ENCODE data around the gene YIPF1. TPM values are rescaled to one million over a fixed set of nuclear protein-coding genes. Genes with fewer than 3 reads are reported as not detected.
A peak's percentile ranks its signal among the peaks of the same experiment; 100 is the strongest.

YIPF1 gene
- polyA plus RNA-seq (ENCODE audit: insufficient read length): 13.8 TPM

DNA sequence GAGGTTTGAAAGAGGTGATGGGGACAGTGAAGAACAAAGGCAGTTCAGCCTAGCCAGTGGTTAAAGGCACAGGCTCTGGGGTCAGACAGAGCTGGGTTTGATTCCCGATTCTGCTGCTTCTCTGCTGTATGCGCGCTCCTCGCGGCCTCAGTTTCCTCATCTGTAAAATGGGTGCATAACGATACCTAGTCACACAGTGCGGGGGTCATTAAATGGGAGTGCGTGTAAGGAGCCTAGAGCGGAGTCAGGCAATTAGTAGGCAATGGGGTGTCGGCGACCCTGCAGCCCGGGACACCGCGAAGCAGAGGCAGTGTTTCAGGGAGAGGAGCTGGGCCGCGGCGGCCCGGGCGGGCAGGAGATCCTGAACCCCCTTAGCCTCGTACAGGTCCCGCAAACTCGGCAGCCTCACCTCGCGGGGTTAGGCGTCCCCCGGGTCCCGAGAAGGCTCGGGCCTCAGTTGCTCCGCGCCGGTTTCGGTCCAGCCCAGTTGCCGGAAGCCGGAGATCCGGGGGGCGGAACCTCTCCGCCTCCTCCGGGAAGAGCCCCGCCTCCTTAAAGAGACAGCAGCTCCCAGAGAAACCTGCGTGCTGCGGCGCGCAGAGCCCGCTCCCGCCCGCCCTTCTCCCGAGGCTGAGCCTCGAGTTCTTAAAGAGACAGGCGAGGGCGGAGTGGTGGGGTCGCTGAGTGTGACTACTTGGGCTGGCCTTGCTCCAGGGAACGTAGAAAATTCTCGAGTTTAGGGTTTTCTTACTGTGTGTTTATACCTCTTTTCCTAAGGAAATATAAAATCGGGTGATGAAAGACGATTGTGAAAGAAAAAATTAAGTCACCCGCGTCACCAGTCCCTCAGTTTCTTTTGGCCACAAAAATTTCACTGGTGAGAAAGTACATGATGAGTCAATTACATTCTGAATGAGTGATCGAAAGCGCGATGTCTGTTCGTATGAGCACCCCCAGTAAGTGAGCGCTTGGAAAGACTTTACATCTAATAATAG lies at the start of gene YIPF1:
YIPF1 (minus strand) TSS at position 494 of the 995 bp plus-strand sequence. CDS start 860 bp downstream, outside the sequence.
- DNase-seq (ENCODE audit: low read depth): peak; percentile 73

DNA sequence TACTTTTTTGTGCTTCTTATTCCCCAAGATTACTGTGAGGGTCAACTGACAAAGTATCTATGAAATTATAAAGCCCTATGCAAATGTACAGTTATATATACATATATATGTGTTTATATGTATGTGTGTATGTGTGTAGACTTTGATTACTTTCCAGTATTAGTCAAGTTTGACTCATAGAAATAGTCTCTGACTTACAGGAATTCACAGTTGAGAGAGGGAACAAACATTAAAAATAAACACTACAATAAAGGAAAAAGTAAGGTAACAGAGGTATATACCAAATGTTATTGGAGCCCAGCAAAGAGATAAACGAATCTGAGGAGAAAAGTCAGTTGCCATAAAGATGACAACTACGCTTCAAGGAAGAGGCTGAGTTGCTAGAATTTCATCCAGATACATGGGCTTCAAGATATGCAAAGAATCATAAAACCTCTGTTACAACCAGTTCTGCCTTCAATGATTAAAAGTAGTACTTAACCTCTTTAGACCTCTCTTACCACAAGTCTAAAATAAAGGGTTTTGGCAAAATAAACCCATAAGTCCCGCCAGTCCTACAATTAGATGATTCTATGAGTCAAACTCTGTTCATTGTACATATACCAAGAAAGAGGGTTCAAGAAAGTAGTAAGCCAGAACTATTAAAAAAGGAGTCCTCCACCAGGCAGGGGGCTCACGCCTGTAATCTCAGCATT lies 48.7 kb upstream of the YIPF1 start:
- DNase-seq (ENCODE audit: low read depth): no peak

GRCh38 chr1:53936430-53936829 lies 46.8 kb upstream of the YIPF1 start:
- no peak for DNase-seq (ENCODE audit: low read depth)

GRCh38 chr1:53934170-53934765 lies 44.7 kb upstream of the YIPF1 start:
- DNase-seq (ENCODE audit: low read depth): no peak

GRCh38 chr1:53931523-53931922 lies 41.9 kb upstream of the YIPF1 start:
- DNase-seq (ENCODE audit: low read depth): no peak

- no peak for DNase-seq (ENCODE audit: low read depth)
Observed at GRCh38 chr1:53930932-53931331, 41.3 kb upstream of the YIPF1 start.

DNA sequence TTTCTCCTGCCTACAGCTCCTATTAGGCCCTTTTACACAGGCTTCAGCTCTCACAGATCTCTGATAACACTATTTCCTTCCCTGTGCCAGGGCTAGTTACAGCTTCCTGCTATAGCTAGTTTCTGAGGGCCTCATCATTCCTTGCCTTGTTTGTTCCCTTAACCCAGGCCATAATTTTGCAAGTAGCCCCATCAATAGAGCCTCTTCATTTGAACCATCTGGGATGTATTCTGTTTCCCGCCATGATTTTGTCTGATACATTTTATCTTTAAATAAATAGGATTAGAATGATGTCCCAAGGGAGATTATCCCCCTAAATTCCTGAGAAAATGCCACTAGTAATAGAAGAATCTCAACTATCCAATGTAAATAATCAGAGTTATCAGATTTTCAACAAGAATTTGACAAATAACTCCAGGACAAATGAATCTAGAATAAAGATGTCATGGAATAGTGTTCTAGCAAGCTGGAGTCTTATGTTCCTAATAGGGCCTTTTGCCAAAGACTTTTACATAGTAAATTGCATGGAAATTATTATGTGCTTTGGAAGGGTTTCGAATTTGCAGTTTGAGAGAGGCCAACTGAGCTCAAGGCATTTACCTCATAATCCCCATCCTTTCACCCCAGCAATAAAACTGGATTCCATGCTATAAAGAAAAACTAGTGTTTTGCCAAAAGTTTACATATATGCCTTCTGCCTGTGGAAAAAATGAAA lies 39.8 kb upstream of the YIPF1 start:
- no peak for DNase-seq (ENCODE audit: low read depth)

DNA sequence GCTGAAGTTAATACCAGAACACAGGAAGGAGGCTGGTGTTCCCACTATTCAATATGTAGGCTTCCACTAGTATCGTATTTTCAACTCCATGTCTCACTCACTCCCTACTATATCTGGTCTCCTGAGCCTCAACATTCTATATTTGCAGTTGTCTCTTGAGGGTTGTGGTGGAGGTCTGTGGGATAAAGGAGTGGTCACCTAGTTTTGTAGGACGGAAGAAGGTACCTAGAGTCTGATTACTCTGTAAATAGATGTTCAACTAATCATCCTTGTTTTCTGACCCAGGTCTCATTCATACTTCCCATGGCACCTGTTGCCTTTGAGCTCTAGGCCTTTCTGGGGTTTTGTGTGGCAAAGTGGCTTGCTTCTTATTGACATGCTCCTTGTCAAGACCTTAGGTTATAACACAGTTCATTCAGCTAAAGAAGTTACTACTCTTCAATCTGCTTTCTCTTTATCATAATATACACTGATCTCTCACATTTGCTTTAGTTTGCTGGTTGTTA lies 37.8 kb upstream of the YIPF1 start:
- no peak for DNase-seq (ENCODE audit: low read depth)

DNA sequence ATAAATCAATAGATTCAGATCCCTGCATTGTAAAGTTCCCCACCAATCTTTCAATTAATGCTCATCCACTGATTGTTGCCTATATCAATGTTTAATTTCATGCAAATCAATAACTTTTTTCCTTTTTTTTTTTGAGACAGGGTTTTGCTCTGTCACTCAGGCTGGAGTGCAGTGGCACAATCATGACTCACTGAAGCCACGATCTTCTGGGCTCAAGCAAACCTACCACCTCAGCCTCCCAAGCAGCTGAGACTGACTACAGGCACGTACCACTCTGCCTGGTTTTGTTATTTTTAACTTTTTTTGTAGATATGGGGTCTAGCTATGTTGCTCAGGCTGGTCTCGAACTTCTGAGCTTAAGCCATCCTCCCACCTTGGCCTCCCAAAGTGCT lies 30.1 kb upstream of the YIPF1 start:
- DNase-seq (ENCODE audit: low read depth): no peak

DNA sequence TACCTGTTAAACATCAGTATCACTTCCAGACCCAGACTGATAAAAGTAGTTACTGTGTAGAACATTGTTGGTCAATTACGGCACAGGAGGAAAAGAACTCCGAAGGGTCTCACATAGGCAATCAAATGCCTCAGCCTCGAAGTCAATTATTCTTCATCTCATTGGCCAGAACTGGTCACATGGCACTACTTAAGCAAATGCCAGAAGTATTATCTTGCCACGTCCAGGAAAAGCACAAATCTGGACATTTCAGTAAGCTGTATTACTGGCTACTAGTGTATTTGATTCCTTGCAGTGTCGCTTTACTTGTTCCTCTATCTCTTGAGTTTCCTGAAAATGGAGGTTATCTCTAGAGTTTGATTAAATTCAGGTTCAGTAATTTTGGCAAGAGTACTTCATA lies 28.7 kb upstream of the YIPF1 start:
- no peak for DNase-seq (ENCODE audit: low read depth)

- no peak for DNase-seq (ENCODE audit: low read depth)
Observed at GRCh38 chr1:53913352-53914033, 23.9 kb upstream of the YIPF1 start.

DNA sequence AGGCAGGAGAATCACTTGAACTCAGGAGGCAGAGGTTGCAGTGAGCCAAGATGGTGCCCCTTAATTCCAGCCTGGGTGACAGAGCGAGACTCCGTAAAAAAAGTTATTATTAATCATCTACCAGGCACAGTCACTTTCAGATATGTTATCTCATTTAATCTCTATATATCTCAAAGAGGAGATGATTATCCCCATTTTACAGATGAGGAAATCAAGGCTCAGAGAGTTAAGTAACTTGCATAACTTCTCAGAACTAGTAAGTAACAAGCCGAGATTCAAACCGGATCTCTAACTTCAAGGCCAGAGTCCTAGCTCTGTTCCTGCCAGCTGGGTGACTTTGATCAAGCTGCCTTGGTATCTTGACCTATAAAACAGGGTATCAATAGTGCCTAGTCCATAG lies 21.8 kb upstream of the YIPF1 start:
- no peak for DNase-seq (ENCODE audit: low read depth)

DNA sequence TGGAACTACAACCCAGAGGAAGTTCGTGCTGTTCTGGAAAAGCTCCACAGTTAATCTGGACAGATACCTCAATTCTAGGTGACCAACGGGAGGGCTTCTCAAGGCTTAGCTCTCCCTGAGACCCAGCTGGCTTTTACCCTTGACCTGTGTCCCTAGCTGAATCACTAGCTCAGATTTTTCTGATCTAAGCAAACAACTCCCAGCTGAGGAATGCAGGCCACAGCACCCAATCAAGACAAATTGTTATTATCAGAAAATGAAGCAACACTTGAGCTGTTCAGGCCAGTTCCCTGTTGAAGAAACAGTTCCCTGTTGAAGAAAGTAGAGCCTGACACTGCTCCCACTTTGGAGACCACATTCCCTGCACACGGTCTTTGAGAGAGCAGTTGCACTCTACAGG lies 20.3 kb upstream of the YIPF1 start:
- no peak for DNase-seq (ENCODE audit: low read depth)

DNA sequence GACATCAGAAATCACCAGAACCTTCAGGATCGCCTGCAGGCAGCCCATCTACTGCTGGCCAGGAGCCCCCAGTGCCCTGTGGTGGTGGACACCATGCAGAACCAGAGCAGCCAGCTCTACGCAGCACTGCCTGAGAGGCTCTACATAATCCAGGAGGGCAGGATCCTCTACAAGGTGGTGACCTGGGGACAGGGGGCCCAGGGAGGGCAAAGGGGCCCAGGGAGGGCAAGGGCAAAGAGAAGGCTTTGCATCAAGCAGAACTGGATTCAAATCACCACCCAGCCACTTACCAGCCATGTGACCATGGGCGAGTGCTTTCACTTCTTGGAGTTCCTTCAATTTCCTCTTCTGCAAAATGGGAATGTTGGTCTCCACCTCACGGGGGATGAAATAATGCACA lies 16.5 kb upstream of the YIPF1 start:
- DNase-seq (ENCODE audit: low read depth): no peak

DNA sequence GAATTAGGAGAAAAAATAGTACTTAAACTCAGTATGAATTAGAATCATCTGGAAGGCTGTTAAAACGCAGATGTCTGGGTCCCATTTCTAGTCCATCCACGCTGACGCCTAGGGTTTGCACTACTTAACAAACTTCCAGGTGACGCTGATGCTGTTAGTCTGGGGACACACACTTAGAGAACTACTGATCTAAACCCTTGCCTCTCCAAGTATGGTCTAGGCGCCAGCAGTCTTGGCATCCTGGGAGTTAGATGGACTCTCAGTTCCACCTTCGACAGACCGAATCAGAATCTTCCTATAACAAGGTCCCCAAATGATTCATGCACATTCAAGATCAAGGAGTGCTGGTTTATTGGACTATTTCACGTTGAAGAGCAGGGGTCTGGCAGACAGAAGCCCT lies 15.9 kb upstream of the YIPF1 start:
- no peak for DNase-seq (ENCODE audit: low read depth)

- DNase-seq (ENCODE audit: low read depth): no peak
Observed at GRCh38 chr1:53902235-53903138, 12.9 kb upstream of the YIPF1 start.

DNA sequence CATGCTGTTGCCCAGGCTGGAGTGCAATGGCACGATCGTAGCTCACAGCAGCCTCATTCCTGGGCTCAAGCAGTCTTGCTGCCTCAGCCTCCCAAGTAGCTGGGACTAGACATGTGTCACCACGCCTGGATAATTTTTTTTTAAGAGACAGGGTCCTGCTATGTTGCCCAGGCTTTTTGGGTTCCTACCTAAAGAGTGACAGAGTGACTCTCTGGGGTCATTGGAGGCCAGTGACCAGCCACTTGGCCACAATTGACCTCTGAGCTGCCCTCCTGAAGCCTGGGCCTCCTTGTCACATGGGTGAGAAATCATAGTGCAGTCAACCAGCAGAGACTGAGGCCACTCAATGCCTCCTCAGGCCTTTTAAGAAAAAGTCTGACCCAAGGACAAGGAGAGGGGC lies 10.1 kb upstream of the YIPF1 start:
- no peak for DNase-seq (ENCODE audit: low read depth)

DNA sequence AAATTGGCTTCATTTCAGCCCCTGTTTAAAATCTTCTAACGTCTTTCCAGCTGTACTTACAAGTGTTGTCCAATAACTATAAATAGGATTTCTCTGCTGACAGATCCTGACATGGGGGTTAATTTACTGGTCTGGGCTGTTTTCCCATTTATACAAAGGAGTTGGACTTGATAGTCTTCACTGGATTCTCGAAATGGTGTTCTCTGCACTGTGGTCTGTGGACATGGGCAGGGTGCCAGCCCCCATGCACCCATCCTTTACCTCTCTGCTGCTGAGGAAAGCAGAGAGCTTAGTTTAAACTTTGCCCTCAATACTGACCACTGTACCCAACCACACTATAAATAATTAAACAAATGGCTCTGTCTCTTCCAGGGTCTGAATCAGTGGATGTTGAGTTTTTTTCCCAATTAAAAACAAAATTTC lies 9.6 kb upstream of the YIPF1 start:
- no peak for DNase-seq (ENCODE audit: low read depth)

DNA sequence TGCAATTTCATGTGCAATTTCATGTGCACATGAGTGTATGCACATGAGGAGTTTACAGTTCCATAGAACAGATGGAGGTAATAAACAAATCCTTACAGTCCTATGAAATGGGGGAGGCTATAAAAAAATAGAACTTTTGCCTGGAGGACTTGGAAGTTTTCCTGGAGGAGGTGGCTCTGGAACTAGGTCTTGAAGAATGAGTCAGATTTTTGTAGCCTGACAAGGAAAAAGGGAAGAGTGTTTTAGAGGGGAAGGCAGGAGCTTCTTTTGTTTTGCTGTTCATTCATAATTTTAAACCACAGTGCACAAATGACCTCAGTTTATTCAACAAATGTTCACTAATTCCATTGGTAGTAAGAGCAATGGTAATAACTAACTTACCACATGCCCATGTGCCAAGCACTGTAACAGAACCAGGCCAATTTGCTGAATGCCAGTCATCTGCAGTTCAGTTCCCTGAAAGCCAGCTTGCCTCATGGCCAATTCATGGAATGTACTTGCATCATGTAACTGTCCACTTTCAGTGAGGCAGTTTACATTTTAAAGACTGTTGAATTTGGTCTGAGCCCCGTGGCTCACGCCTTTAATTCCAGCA lies 7.1 kb upstream of the YIPF1 start:
- DNase-seq (ENCODE audit: low read depth): no peak

DNA sequence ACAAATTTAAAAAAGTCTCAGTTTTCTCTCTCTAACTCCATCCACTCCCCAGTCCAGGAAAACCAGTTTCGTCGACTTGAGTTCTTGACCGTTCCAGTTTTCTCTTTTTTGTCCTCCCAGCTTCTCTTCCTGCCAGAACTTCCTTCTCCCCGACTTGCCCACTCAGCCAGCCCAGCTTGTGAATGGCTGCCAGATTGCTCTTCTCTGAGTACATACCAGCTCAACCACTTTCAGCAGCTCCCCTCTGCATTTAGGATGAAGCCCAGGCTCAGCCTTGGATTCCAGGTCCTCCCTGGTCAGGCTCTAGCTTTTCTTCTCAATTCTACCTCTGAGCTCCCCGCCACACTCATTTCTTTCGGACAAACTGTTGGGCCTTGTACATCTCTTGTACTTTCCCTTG lies 5.8 kb upstream of the YIPF1 start:
- DNase-seq (ENCODE audit: low read depth): no peak

Measured in forelimb muscle (tissue), 1 donor.